Parathyroid adenoma (tissue), 2 donors: ENCODE data around the gene CDCA5.

Experiments used
- H2AFZ ChIP-seq: fragments of 300-600 bp; sonication (generic); one replicate; pipeline ENCODE4 v1.7.0; 2017; ENCODE audit warnings: antibody characterized with exemption, mild to moderate bottlenecking
- H3K27ac ChIP-seq: fragments of 300-600 bp; sonication (generic); one replicate; pipeline ENCODE4 v1.7.0; 2017
- H3K27me3 ChIP-seq: fragments of 300-600 bp; sonication (generic); one replicate; pipeline ENCODE4 v1.7.0; 2017; ENCODE audit warnings: low read length; ENCODE audit not compliant: control insufficient read depth, insufficient read depth
- H3K36me3 ChIP-seq: fragments of 300-600 bp; sonication (generic); one replicate; pipeline ENCODE4 v1.7.0; 2017; ENCODE audit warnings: low read length; ENCODE audit not compliant: control insufficient read depth, insufficient read depth
- H3K4me1 ChIP-seq: fragments of 300-600 bp; sonication (generic); one replicate; pipeline ENCODE4 v1.7.0; 2017; ENCODE audit warnings: control low read depth
- H3K4me2 ChIP-seq: fragments of 300-600 bp; sonication (generic); one replicate; pipeline ENCODE4 v1.7.0; 2017; ENCODE audit warnings: low read length
- H3K4me3 ChIP-seq: fragments of 300-600 bp; sonication (generic); one replicate; pipeline ENCODE4 v1.7.0; 2017; ENCODE audit warnings: low read depth, low read length
- H3K79me2 ChIP-seq: fragments of 300-600 bp; sonication (generic); one replicate; pipeline ENCODE4 v1.7.0; 2017; ENCODE audit warnings: control low read depth
- H3K9ac ChIP-seq: fragments of 300-600 bp; sonication (generic); one replicate; pipeline ENCODE4 v1.7.0; 2017; ENCODE audit warnings: mild to moderate bottlenecking
- H3K9me3 ChIP-seq: fragments of 300-600 bp; sonication (generic); one replicate; pipeline ENCODE4 v1.7.0; 2017; ENCODE audit warnings: low read length; ENCODE audit not compliant: control insufficient read depth
- TF ChIP-seq, protein P1 (sequence below): fragments of 300-600 bp; sonication (generic); IDR thresholded peaks from one replicate; pipeline ENCODE4 v1.7.0; 2017; ENCODE audit warnings: antibody characterized with exemption, mild to moderate bottlenecking
- donor health status: primary hyperparathyroidism.

Gene CDCA5

DNA sequence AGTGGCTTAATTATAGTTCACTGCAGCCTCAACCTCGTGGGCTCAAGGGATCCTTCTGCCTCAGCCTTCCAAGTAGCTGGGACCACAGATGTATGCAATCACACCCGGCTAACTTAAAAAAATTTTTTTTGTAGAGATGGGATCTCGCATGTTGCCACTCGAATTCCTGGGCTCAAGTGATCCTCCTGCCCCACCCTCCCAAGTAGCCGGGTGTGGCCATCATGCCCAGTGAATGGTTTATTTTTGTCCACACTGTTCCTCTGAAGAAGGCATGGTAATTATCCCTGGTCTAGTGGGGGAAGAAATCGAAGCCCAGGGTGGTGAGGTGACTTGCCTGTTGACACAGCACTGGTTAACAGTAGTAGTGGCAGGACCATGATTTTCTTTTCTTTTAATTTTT lies 40.9 kb downstream of the CDCA5 start:
- Histone ChIP-seq H3K36me3 (no peaks in the 10 kb centered on the region), H2AFZ (no peak overlapping the region), H3K27me3 (no peaks in the 10 kb centered on the region), H3K9me3 (no peaks in the 10 kb centered on the region), H3K4me2 (no peak overlapping the region), H3K4me3 (no peak overlapping the region), H3K9ac (no peak overlapping the region), H3K79me2 (no peaks in the 10 kb centered on the region), H3K4me1 (no peaks in the 10 kb centered on the region), H3K27ac (no peak overlapping the region)
- TF ChIP-seq, protein P1, sequence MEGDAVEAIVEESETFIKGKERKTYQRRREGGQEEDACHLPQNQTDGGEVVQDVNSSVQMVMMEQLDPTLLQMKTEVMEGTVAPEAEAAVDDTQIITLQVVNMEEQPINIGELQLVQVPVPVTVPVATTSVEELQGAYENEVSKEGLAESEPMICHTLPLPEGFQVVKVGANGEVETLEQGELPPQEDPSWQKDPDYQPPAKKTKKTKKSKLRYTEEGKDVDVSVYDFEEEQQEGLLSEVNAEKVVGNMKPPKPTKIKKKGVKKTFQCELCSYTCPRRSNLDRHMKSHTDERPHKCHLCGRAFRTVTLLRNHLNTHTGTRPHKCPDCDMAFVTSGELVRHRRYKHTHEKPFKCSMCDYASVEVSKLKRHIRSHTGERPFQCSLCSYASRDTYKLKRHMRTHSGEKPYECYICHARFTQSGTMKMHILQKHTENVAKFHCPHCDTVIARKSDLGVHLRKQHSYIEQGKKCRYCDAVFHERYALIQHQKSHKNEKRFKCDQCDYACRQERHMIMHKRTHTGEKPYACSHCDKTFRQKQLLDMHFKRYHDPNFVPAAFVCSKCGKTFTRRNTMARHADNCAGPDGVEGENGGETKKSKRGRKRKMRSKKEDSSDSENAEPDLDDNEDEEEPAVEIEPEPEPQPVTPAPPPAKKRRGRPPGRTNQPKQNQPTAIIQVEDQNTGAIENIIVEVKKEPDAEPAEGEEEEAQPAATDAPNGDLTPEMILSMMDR, result no peak

DNA sequence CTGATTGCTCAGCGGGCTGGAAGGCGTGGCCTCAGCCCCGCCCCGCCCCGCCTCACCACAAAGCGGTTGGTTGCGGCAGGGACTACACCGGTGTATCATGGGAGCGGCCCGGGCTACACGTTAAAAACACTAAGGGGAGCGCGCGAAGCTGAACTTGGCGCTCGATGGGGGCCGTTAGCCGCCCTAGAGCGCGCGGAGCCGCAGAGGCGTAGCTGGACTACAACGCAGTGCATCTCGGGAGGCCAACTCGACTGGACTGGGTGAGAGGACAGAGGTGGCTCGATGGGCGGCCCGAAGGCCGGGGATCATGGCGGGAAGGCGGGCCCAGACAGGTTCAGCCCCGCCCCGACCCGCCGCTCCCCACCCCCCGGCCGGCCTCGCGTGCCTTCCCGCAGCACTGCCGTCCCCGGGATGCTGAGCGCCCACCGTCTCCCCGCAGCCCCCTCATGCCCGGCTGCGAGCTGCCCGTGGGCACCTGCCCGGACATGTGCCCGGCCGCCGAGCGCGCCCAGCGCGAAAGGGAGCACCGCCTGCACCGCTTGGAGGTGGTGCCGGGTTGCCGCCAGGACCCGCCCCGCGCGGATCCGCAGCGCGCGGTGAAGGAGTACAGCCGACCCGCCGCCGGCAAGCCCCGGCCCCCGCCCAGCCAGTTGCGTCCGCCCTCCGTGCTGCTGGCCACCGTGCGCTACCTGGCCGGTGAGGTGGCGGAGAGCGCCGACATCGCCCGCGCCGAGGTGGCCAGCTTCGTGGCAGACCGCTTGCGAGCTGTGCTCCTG lies 42.8 kb downstream of the CDCA5 start, which contains the start of gene SAC3D1:
SAC3D1 (plus strand) TSS at position 364 of the 776 bp plus-strand sequence; CDS start at position 447, 83 bp downstream.
- no peaks in the 10 kb centered on the region for H3K79me2 ChIP-seq
- TF ChIP-seq, protein P1, result no peak
- H2AFZ ChIP-seq, result peak within 1 kb of the TSS; percentile 91
- H3K36me3 ChIP-seq, result no peaks in the 10 kb centered on the region
- H3K4me3 ChIP-seq, result peak within 1 kb of the TSS; percentile 63
- no peaks in the 10 kb centered on the region for H3K27me3 ChIP-seq
- H3K4me1 ChIP-seq, result no peaks in the 10 kb centered on the region
- H3K27ac ChIP-seq, result peak within 1 kb of the TSS; percentile 81
- no peak within 1 kb of the TSS for H3K9ac ChIP-seq
- H3K9me3 ChIP-seq, result no peaks in the 10 kb centered on the region
- H3K4me2 ChIP-seq, result peak within 1 kb of the TSS; percentile 72

DNA sequence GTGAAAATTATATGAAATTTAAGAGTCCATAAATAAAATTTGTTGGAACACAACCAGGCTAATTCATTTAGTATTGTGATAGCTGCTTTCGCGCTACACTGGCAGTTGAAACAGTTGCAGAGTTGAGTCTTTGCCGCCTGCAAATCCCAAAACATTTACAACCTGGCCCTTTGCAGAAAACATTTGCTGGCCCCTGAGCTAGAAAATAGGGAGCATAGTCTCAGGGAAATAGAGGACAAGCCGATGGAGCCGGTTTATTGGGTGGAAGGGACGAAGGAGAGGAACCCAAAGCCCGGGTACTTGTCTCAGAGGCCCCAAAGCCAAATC lies 43.4 kb downstream of the CDCA5 start:
- H3K27ac ChIP-seq, result peak overlapping the region; percentile 81
- H3K4me2 ChIP-seq, result peak overlapping the region; percentile 72
- no peaks in the 10 kb centered on the region for H3K4me1 ChIP-seq
- no peaks in the 10 kb centered on the region for H3K79me2 ChIP-seq
- peak overlapping the region; percentile 63 for H3K4me3 ChIP-seq
- TF ChIP-seq, protein P1, result no peak
- H3K9ac ChIP-seq, result no peak overlapping the region
- no peaks in the 10 kb centered on the region for H3K9me3 ChIP-seq
- peak overlapping the region; percentile 91 for H2AFZ ChIP-seq
- H3K27me3 ChIP-seq, result no peaks in the 10 kb centered on the region
- H3K36me3 ChIP-seq, result no peaks in the 10 kb centered on the region

DNA sequence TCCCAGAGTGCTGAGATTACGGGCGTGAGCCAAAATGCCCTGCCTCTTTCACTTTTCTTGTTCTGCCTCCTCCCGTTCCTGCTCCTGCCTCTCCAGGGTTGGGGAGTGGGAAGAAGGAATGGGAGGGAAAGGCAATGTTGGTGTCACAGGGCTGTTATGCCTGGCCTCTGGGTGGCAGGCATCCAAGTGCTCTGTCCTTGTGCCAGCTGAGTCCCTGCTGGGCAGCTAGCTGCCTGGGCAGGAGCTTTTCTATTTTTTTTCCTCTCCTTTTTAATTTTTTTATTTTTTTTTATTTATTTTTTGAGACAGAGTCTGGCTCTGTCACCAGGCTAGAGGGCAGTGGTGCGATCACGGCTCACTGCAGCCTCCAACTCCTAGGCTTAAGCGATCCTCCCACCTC lies 46.9 kb downstream of the CDCA5 start:
- Histone ChIP-seq H3K4me3 (no peak overlapping the region), H2AFZ (no peak overlapping the region), H3K27me3 (no peaks in the 10 kb centered on the region), H3K4me2 (no peak overlapping the region), H3K36me3 (no peaks in the 10 kb centered on the region), H3K9ac (no peak overlapping the region), H3K4me1 (no peaks in the 10 kb centered on the region), H3K79me2 (no peaks in the 10 kb centered on the region), H3K9me3 (no peaks in the 10 kb centered on the region), H3K27ac (no peak overlapping the region)
- TF ChIP-seq, protein P1, result no peak

DNA sequence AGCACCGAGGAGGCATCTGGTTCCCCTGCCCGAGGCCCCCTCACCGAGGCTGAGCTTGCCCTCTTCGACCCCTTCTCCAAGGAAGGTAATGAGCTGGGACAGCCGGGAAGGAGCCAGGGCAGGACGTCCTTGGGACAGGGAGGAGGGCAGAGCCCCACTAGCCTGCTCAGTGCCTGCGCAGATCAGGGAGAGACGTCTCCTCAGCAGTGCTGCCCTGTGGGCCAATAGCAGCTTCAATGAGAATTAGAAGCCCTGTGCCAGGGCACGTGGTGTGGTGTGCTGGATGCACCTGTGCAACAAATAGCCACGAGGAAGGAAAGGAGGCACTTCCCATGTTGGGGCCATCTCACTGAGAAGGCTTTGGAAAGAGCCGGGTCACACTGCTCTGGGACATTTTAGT lies 48.3 kb downstream of the CDCA5 start:
- Histone ChIP-seq H3K36me3 (no peaks in the 10 kb centered on the region), H3K4me3 (no peak overlapping the region), H3K4me2 (no peak overlapping the region), H3K27ac (no peak overlapping the region), H3K9me3 (no peaks in the 10 kb centered on the region), H3K4me1 (no peaks in the 10 kb centered on the region), H3K79me2 (no peaks in the 10 kb centered on the region), H3K27me3 (no peaks in the 10 kb centered on the region), H2AFZ (no peak overlapping the region), H3K9ac (no peak overlapping the region)
- TF ChIP-seq, protein P1, result no peak
